Measurements from ENCODE around the gene TRIM27.
A peak's percentile ranks its signal among the peaks of the same experiment; 100 is the strongest.
"Not testable (repeated sequence)": the region's sequence is repeated elsewhere in the genome, so short reads cannot be mapped to it uniquely, and the experiment has no call there.

TRIM27 gene

GRCh38 chr6:28886079-28886439, 37.7 kb downstream of the TRIM27 start:
- H3K4me3 ChIP-seq (ENCODE audit: low read length) = no peak overlapping the region
- H3K4me1 ChIP-seq (ENCODE audit: control insufficient read depth, insufficient read depth, low read length) = no peaks in the 10 kb centered on the region
- H3K27me3 ChIP-seq (ENCODE audit: control insufficient read depth, insufficient read depth, low read length) = peaks cover 4% of the 10 kb centered on the region
- H3K9ac ChIP-seq (ENCODE audit: low read length) = no peak overlapping the region
- no peaks in the 10 kb centered on the region for H3K36me3 ChIP-seq (ENCODE audit: control insufficient read depth, insufficient read depth, low read length)
- H3K9me3 ChIP-seq (ENCODE audit: control insufficient read depth, low read length) = no peaks in the 10 kb centered on the region

DNA sequence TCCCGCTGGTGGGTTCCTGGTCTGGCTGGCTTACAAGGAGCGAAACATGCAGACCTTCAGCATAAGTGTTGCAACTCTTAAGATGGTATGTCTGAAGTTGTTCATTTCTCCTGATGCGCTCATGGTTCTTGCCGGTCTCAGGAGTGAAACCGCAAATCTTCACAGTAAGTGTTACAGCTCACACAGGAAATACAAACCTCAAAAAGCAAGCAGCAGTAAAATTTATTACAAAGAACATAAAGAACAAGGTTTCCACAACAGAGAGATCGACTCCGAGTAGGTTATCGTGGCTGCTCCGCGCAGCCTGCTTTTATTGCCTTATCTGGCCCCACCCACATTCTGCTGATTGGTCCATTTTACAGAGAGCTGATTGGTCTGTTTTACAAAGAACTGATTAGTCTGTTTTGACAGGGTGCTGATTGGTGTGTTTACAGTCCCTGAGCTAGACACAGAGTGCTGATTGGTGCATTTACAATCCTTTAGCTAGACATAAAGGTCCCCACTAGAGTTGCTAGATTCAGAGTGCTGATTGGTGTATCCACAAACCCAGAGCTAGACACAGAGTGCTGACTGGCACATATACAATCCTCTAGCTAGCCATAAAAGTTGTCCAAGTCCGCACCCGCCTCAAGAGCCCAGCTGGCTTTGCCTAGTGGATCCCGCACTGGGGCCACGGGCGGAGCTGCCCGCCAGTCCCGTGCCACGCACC, 39.2 kb downstream of the TRIM27 start:
- Histone ChIP-seq H3K4me1 (ENCODE audit: control insufficient read depth, insufficient read depth, low read length) (no peaks in the 10 kb centered on the region), H3K36me3 (ENCODE audit: control insufficient read depth, insufficient read depth, low read length) (no peaks in the 10 kb centered on the region), H3K4me3 (ENCODE audit: low read length) (no peak overlapping the region)

GRCh38 chr6:28880894-28881780, 42.6 kb downstream of the TRIM27 start:
- no peaks in the 10 kb centered on the region for H3K4me1 ChIP-seq (ENCODE audit: control insufficient read depth, insufficient read depth, low read length)
- H3K4me3 ChIP-seq (ENCODE audit: low read length) = peak overlapping the region; percentile 10
- H3K9ac ChIP-seq (ENCODE audit: low read length) = no peak overlapping the region
- H3K9me3 ChIP-seq (ENCODE audit: control insufficient read depth, low read length) = no peaks in the 10 kb centered on the region
- H3K27me3 ChIP-seq (ENCODE audit: control insufficient read depth, insufficient read depth, low read length) = peaks cover 4% of the 10 kb centered on the region
- no peaks in the 10 kb centered on the region for H3K36me3 ChIP-seq (ENCODE audit: control insufficient read depth, insufficient read depth, low read length)

More for the DNA sequence above, 39.2 kb downstream of the TRIM27 start:
- peaks cover 4% of the 10 kb centered on the region for H3K27me3 ChIP-seq (ENCODE audit: control insufficient read depth, insufficient read depth, low read length)
- no peak overlapping the region for H3K9ac ChIP-seq (ENCODE audit: low read length)
- H3K9me3 ChIP-seq (ENCODE audit: control insufficient read depth, low read length) = no peaks in the 10 kb centered on the region

DNA sequence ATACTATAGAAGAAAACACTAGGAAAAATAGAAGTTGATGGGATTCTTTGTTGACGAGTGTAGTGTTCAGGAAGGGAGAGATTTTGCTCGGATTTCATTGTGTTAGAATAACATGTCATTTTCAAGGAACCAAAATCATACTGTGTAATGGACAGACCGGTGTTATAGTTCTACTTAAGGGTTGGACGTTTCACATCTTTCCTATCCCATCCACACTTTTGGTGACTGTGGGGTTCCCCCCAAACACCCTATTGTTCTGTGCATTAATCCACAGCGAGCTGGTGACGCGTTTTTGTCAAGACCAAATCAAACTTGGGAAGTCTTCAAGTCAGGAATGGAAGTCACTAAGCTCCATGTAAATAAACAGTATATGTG, 43.3 kb downstream of the TRIM27 start:
- Histone ChIP-seq H3K4me3 (ENCODE audit: low read length) (no peak overlapping the region), H3K9ac (ENCODE audit: low read length) (no peak overlapping the region), H3K27me3 (ENCODE audit: control insufficient read depth, insufficient read depth, low read length) (peaks cover 6% of the 10 kb centered on the region), H3K4me1 (ENCODE audit: control insufficient read depth, insufficient read depth, low read length) (no peaks in the 10 kb centered on the region), H3K9me3 (ENCODE audit: control insufficient read depth, low read length) (no peaks in the 10 kb centered on the region), H3K36me3 (ENCODE audit: control insufficient read depth, insufficient read depth, low read length) (no peaks in the 10 kb centered on the region)

- Histone ChIP-seq H3K9me3 (ENCODE audit: control insufficient read depth, low read length) (no peaks in the 10 kb centered on the region), H3K36me3 (ENCODE audit: control insufficient read depth, insufficient read depth, low read length) (no peaks in the 10 kb centered on the region), H3K9ac (ENCODE audit: low read length) (no peak overlapping the region)
Observed at GRCh38 chr6:28876710-28877109, 47.1 kb downstream of the TRIM27 start.

DNA sequence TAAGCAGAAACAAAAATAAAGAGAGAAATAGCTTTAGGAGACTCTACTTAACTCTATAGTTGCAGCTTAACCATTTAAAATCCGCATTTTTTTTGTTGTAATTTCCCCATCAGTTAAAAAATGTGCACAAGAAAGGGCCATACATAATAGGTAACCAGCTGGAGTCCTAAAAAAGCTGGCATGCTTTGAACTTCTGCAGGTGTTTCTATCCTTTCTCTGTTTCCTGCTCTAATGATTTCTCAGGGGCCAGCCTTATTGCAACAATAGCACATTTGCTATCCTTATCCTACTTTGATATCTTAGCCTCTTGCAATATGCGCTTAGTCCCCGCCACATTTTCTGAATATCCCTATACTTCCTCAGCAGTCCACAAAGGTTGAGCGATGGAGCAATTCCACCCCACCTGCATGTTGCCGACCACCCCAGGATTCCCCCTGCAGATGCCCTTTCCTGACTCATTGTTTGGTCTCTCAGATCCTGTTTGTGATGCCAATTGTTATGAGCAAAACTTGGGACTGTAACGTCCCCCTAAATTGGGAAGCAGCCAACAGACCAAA, 48.5 kb downstream of the TRIM27 start:
- no peaks in the 10 kb centered on the region for H3K36me3 ChIP-seq (ENCODE audit: control insufficient read depth, insufficient read depth, low read length)
- no peaks in the 10 kb centered on the region for H3K9me3 ChIP-seq (ENCODE audit: control insufficient read depth, low read length)
- no peak overlapping the region for H3K9ac ChIP-seq (ENCODE audit: low read length)
- H3K4me1 ChIP-seq (ENCODE audit: control insufficient read depth, insufficient read depth, low read length) = no peaks in the 10 kb centered on the region
- no peak overlapping the region for H3K4me3 ChIP-seq (ENCODE audit: low read length)
- peaks cover 3% of the 10 kb centered on the region for H3K27me3 ChIP-seq (ENCODE audit: control insufficient read depth, insufficient read depth, low read length)

More at GRCh38 chr6:28876710-28877109, 47.1 kb downstream of the TRIM27 start:
- no peak overlapping the region for H3K4me3 ChIP-seq (ENCODE audit: low read length)
- peaks cover 3% of the 10 kb centered on the region for H3K27me3 ChIP-seq (ENCODE audit: control insufficient read depth, insufficient read depth, low read length)
- H3K4me1 ChIP-seq (ENCODE audit: control insufficient read depth, insufficient read depth, low read length) = no peaks in the 10 kb centered on the region

DNA sequence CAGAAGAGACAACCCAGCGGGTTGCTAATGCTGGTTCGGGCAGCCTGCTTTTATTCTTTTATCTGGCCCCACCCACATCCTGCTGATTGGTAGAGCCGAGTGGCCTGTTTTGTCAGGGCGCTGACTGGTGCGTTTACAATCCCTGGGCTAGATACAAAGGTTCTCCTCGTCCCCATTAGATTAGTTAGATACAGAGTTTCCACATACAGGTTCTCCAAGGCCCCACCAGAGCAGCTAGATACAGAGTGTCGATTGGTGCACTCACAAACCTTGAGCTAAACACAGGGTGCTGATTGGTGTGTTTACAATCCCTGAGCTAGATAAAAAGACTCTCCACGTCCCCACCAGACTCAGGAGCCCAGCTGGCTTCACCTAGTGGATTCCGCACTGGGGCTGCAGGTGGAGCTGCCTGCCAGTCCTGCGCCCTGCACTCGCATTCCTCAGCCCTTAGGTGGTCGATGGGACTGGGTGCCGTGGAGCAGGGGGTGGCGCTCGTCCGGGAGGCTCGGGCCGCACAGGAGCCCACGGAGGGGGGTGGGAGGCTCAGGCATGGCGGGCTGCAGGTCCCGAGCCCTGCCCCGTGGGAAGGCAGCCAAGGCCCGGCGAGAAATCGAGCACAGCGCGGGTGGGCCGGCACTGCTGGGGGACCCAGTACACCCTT, 51.5 kb downstream of the TRIM27 start:
- H3K9ac ChIP-seq (ENCODE audit: low read length); H3K9me3 ChIP-seq (ENCODE audit: control insufficient read depth, low read length); H3K4me1 ChIP-seq (ENCODE audit: control insufficient read depth, insufficient read depth, low read length); H3K36me3 ChIP-seq (ENCODE audit: control insufficient read depth, insufficient read depth, low read length); H3K27me3 ChIP-seq (ENCODE audit: control insufficient read depth, insufficient read depth, low read length); H3K4me3 ChIP-seq (ENCODE audit: low read length): not testable (repeated sequence)

GRCh38 chr6:28871335-28872156, 52.2 kb downstream of the TRIM27 start:
- no peaks in the 10 kb centered on the region for H3K9me3 ChIP-seq (ENCODE audit: control insufficient read depth, low read length)
- no peak overlapping the region for H3K4me3 ChIP-seq (ENCODE audit: low read length)
- H3K9ac ChIP-seq (ENCODE audit: low read length) = no peak overlapping the region
- no peaks in the 10 kb centered on the region for H3K36me3 ChIP-seq (ENCODE audit: control insufficient read depth, insufficient read depth, low read length)
- peaks cover 3% of the 10 kb centered on the region for H3K27me3 ChIP-seq (ENCODE audit: control insufficient read depth, insufficient read depth, low read length)
- no peaks in the 10 kb centered on the region for H3K4me1 ChIP-seq (ENCODE audit: control insufficient read depth, insufficient read depth, low read length)

GRCh38 chr6:28868873-28869272, 54.9 kb downstream of the TRIM27 start:
- no peak overlapping the region for H3K4me3 ChIP-seq (ENCODE audit: low read length)
- peaks cover 5% of the 10 kb centered on the region for H3K4me1 ChIP-seq (ENCODE audit: control insufficient read depth, insufficient read depth, low read length)
- no peaks in the 10 kb centered on the region for H3K9me3 ChIP-seq (ENCODE audit: control insufficient read depth, low read length)
- H3K27me3 ChIP-seq (ENCODE audit: control insufficient read depth, insufficient read depth, low read length) = no peaks in the 10 kb centered on the region
- no peak overlapping the region for H3K9ac ChIP-seq (ENCODE audit: low read length)
- no peaks in the 10 kb centered on the region for H3K36me3 ChIP-seq (ENCODE audit: control insufficient read depth, insufficient read depth, low read length)

- no peaks in the 10 kb centered on the region for H3K9me3 ChIP-seq (ENCODE audit: control insufficient read depth, low read length)
- peak overlapping the region; percentile 62 for H3K9ac ChIP-seq (ENCODE audit: low read length)
- no peaks in the 10 kb centered on the region for H3K27me3 ChIP-seq (ENCODE audit: control insufficient read depth, insufficient read depth, low read length)
Observed at GRCh38 chr6:28867086-28867409, 56.7 kb downstream of the TRIM27 start.

DNA sequence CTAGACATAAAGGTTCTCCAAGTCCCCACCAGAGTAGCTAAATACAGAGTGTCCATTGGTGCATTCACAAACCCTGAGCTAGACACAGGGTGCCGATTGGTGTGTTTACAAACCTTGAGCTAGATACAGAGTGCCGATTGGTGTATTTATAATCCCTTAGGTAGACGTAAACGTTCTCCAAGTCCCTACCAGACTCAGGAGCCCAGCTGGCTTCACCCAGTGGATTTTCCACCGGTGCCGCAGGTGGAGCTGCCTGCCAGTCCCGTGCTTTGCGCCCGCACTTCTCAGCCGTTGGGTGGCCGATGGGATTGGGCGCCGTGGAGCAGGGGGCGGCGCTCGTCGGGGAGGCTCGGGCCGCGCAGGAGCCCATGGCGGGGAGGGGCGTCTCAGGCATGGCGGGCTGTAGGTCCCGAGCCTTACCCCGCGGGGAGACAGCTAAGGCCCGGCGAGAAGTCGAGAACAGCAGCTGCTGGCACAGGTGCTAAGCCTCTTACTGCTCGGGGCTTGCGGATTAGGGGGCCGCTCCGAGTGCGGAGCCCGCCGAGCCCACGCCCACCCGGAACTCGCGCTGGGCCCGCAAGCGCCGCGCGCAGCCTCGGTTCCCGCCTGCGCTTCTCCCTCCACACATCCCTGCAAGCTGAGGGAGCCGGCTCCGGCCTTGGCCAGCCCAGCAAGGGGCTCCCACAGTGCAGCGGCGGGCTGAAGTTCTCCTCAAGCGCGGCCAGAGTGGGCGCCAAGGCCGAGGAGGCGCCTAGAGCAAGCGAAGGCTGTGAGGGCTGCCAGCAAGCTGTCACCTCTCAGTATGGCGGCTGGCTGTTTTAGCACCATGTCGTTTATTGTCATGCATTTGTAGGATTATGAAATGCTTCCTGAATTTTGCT, 57.3 kb downstream of the TRIM27 start:
- not testable (repeated sequence) for H3K36me3 ChIP-seq (ENCODE audit: control insufficient read depth, insufficient read depth, low read length); H3K9me3 ChIP-seq (ENCODE audit: control insufficient read depth, low read length); H3K4me1 ChIP-seq (ENCODE audit: control insufficient read depth, insufficient read depth, low read length); H3K27me3 ChIP-seq (ENCODE audit: control insufficient read depth, insufficient read depth, low read length)
- peak overlapping the region; percentile 53 for H3K4me3 ChIP-seq (ENCODE audit: low read length)
- H3K9ac ChIP-seq (ENCODE audit: low read length) = peak overlapping the region; percentile 62

More at GRCh38 chr6:28867086-28867409, 56.7 kb downstream of the TRIM27 start:
- H3K4me1 ChIP-seq (ENCODE audit: control insufficient read depth, insufficient read depth, low read length) = peaks cover 5% of the 10 kb centered on the region
- peak overlapping the region; percentile 53 for H3K4me3 ChIP-seq (ENCODE audit: low read length)
- no peaks in the 10 kb centered on the region for H3K36me3 ChIP-seq (ENCODE audit: control insufficient read depth, insufficient read depth, low read length)
